ENCODE results near the gene CHRNA4.

Gene CHRNA4

GRCh38 chr20:63360850-63361518 lies at the start of gene CHRNA4:
Gene CHRNA4, minus strand, starts transcription at chr20:63361349. Its CDS starts 184 bp downstream, at chr20:63361165.
- DNase-seq: no peak

DNA sequence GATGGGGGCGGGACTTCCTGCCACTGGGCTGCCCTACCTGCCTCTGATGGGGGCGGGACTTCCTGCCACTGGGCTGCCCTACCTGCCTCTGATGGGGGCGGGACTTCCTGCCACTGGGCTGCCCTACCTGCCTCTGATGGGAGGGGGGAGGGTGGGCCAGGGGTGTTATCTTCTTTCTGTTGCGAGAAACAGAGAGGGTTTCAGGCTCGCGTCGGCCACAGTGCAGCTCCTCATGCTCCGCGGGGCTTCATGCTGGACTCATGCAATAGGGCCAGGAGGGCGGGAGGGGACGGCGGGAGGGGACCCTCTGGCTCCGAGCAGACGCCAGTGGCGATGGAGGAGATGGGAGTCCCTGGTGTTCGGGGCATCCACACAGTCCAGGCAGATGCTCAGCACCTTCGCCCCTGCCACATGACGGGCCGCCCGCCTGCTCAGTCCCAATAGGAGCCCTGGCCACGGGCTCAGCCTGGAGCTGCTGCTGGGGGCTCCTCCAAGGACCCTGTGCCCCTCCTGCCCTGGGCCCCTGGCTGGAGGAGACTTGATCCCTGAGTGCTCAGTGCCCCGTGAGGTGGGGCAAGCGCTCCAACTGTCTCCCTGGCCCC lies 48.8 kb upstream of the CHRNA4 start:
- no peak for DNase-seq

DNA sequence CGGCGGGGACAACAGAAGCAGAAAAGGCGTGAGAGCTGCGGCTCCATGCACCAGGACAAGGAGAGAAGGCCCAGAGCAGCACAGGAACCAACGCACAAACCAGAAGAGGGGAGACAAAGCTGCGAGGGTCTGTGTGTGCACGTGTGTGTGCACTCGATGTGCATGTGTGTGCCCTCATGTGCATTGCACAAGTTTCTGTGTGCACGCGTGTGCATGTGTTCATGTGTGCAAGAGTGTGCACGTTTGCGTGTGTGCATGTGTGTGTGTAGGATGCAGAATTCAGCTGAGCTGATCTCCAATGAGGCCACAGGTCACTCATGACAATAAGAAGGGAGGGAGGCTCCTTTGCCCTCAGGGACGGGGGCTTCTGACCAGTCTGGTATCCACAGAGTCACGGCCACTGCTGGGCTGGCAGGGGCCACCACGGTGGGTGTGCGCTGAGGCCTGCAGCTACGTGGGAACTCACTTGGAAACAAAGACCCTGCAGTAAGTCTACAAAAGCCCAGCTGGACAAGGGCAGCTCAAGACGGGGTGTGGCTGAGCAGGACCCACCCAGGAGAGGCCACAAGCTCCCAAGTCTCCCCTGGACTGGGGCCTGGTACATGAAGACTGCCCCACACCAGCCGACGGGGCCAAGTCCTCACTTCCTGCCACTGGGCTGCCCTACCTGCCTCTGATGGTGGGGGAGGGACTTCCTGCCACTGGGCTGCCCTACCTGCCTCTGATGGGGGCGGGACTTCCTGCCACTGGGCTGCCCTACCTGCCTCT lies 48.1 kb upstream of the CHRNA4 start:
- peak in 1 of 2 donors; percentile 28 for DNase-seq

DNA sequence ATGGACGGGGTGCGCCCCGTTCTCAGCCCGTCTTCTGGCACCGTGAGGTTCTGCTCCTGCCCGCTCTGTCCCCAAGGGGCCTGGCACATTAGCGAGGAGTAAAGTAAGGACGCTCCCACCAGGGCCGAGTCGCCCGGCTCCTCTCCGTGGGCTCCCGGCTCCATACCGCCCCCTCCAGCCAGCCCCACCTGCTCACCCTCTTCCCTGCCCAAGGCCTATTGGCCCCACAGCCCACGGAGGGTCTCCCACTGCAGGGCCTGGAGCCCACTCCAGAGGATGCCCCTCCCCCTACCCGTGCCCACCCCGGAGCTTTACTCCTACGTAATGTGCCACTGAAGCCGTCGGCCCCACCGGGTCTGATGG lies 47.5 kb upstream of the CHRNA4 start:
- DNase-seq: no peak

GRCh38 chr20:63407928-63408683 lies 47.0 kb upstream of the CHRNA4 start:
- DNase-seq: no peak

GRCh38 chr20:63406617-63407245 lies 45.6 kb upstream of the CHRNA4 start:
- DNase-seq: no peak

DNA sequence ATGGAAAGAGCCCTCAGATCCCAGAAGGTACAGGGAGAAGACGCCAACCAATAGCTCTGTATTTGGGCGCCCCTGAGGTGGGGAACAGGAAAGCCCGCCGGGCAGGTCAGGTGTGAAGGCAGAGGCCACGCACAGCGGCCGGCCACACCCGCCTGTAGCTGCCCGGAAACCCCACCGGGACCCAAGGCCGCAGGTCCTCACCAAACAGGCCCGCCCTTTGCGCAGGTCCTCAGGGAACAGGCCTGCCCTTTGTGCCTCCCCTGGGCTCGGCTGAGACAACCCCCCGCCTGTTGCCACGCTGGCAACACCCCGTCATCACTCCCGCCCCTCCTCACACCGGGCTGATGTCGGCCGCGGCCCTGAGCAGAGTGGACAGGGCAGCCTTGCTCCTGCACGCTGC lies 44.9 kb upstream of the CHRNA4 start:
- no peak for DNase-seq

DNA sequence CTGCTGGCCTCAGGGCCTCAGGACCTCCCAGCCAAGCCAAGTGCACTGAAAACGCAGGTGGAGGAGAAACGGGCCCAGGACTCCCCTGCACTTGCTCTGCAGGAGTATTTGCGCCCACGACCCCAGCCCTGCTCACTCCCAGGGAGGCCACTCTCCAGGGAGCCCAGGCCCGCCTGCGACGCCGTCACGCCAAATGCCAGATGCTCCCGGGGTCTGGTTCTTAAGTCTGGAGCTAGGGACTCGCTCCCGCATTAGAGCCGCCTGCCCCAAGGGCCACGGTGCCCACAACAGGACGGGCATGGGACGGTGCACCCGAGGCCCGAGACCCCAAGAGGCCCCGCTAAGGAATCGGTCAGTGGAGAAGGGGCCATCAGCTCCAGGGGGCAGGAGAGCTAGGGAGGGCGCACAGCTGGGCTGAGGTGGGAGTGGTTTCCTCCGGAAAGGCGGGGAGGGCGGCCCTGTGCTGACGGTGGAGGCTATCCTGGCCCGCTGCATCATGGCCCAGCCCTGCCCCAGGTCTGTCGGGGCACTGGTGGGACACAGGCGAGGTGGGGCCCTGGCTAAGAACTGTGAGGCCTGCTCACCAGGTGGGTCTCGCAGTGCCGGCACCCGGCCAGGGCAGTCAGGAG lies 44.1 kb upstream of the CHRNA4 start:
- no peak for DNase-seq

DNA sequence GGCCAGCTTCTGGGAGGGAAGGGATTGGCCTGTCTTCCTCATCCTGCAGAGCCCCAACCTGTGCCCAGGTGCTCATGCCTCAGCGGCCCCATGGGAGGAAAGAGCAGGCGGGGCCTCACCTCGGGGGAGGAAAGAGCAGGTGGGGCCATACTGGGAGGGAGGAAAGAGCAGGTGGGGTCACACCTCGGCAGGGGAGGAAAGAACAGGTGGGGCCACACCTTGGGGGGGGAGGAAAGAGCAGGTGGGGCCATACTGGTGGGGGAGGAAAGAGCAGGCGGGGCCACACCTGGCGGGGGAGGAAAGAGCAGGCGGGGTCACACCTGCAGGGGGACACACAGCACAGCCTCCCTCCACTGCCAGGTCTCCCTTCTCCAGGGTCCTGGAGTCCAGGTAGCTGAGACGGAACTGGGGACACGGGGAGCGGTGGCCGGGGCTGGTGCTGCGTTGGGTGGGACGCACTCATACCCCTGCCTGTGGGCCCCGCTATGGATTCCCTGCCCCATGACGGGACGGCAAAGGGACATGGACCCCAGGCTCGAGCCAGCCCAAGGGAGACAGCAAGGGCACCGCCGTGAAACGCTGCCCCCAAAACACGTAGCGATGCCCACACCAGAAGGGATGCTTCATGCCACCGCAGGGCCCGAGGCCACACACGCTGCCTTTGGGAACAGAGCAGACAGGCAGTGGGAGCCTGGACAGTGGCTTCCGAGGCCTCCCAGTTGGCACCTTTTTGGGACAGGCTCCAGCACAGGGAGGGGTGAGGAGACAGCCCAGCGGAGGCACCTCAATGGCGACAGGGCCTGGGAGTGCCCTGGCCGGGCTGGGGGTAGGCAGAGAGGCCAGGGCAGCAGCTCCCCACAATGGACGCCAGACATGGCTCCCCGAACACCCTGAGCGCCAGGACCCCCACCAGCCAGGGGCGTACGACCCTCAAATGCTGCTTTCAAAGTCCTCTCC lies 43.3 kb upstream of the CHRNA4 start:
- no peak for DNase-seq

DNA sequence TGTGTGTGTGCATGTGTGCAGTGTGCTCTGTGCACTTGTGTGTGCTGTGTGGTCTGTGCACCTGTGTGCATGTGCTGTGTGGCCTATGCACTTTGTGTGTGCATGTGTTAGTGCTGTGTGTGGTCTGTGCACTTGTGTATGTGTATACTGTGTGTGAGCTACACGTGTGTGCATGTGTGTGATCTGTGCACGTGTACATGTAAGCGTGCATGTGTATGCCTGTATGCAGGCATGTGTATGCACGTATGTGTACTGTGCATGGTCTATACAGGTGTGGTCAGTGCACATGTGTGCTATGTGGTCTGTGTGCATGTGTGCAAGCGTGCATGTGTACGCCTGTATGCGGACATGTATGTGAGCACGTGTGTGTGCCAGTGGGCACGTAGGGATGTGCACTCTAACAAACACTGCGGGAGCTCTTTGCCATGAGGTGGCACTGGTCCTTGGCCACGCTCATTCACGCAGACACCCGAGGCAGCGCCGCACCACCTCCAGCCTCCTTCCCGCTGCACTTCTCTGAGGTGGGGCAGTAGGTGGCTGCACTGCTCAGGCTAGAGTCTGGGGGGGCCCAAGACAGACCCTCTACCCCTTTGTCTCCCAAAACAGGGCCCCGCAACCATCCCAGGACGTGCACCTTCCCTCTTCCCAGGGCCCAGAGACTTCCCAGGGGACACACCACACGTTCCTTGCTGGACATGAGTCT lies 42.4 kb upstream of the CHRNA4 start:
- no peak for DNase-seq

DNA sequence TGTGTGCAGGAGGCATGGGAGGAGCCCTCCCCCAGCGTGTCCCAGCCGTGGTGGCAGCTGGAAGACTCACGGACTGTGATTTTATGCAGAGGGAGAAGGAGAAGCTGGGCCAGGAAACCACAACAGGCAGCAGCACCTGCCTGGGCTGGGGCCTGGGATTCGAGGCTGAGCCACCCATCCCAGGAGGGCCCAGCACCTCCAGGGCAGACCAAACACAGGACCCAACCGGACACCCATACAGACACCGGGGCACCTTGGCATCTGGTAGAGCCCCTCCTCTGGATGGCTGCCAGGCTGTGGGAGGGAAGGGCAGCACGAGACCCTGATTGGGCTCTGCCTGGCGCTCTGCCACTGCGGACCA lies 41.7 kb upstream of the CHRNA4 start:
- no peak for DNase-seq

DNA sequence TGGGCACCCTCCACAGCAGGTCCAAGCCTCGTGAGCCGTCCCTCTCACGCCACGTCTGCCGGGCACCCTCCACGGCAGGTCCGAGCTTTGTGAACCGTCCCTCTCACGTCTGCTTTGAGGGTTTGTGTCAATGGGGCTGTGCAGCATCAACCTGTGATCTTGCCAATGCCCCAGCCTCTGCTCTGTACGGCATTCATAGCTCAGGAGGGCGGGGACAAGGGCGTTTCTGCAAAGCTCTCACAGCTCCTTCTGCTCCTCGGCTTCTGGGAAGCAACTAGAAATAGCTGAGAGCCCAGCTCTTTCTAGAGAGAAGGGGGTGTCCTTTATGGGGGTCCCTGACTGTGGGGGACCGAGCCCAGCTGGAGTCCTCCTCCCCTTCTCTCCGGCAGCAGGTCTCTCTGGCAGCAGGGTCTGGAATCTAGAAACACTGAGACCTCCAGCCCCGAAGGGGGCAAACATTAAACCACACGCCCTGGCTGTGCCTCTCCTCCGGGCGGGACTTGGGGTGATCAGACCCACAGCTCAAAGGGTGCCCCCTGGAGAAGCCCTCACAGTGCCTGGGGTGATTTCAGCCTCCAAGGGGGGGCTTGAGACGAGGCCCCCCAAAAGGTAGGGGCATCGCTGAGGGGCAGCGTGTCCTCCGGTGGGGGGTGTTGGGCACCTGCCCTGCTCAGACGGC lies 41.2 kb upstream of the CHRNA4 start:
- no peak for DNase-seq

- no peak for DNase-seq
Measured at GRCh38 chr20:63401384-63402110, 40.4 kb upstream of the CHRNA4 start.

DNA sequence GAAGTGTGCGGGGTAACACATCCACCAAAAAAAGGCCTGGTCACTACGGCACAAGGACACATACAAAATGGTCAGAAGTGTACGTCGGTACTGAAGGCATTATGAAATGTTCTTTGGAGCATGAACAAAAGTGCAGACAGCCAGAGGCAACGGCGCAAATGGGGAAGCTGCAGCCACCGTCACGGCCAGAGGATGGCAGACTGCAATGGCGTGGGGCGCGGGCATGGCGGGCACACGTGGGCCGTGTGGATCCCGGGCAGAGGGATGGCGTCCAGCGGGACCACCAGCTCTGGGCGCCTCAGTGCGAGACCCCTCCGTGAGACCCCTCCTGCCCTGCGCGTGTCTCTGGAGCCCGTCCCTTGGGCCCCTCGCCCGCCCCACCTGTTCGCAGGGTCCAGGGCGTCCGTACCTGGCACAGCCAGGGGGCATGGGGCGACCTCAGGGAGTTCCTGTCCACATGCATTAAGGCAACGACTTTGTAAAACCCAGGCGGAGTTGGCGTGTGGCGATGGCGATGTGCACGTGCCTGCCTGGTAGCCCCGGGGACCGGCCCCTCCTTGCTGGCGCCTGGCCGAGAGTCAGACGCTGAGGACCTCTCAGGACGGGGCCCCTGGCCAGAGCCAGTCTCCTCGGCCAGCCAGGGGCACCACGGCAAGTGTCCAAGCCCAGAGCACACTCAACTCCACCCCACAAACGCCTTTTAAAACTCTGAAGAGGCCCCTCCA lies 39.5 kb upstream of the CHRNA4 start:
- no peak for DNase-seq

- no peak for DNase-seq
Measured at GRCh38 chr20:63399596-63400375, 38.6 kb upstream of the CHRNA4 start.

DNA sequence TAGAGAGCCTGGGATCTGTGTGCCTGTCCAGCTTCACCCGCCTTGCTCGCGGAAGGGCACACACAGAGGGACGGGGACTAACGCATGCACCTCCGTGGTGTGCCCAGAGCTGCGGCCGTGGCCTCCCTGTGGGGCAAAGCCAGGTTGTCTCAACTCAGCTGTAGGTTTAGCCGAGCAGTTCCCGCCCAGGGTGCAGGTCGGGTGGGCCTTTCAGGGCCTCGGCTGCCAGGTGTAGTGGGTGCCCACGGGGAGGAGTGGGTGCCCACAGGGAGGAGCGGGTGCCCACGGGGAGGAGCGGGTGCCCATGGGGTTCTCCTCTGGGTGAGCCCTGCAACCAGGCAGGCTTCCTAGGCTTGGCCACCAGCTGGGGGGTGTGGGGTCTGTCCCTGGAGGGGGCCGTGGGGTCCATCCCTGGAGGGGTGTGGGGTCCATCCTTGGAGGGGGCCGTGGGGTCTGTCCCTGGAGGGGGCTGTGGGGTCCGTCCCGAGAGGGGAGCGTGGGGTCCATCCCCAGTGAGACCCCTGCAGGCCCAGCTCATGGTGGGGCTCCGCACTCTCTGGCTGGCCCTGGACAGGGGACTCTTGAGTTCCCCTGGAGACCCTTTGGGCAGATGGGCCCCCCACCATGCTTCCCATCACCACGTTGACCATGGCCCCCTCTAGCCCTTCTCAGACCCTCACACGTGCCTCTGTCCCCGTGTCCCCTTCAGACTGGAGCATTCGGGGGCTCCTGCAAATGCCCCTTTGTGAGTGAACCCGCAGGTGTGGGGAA lies 37.8 kb upstream of the CHRNA4 start:
- no peak for DNase-seq

DNA sequence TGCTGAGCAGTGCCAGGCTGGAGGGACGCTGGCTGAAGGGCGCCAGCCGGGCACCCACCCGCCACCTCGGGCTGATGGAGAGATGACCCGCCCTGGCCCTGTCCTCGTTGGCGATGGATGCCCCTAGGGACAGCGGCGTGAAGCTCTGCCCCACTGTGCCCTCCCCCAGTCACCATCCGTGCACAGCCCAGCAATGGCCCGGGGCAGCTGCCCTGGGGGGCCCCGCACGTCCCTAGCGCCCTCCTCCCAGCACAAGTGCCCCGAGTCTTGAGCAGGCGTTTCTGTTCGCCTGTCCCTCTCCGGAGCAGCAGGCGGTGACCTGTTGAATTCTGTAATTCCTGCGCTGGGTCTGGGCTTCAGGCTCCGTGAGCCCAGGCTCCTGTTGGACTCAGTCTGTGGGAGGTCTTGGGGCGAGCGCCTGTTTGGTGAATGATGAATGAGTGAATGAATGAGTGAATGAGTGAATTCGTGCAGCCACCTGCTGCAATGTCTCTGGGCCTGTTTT lies 36.8 kb upstream of the CHRNA4 start:
- DNase-seq: no peak
